ENCODE results near the gene KLK4. TPM values are rescaled to one million over a fixed set of nuclear protein-coding genes. Genes with fewer than 3 reads are reported as not detected.

The KLK4 gene
- polyA plus RNA-seq, 1 of the 3 experiments (the other 2 are of a cell fraction) = not detected

GRCh38 chr19:50890422-50891252 is 20.6 kb downstream of the KLK4 start:
- Histone ChIP-seq H3K79me2 (ENCODE audit: insufficient read depth) (no peaks in the 10 kb centered on the region), H3K9ac (no peak overlapping the region), H3K27me3 (ENCODE audit: insufficient read depth) (peaks cover 9% of the 10 kb centered on the region; the same call in 1 of the 2 replicates), H3K36me3 (replicated peaks in 1 of 2; ENCODE audit: control insufficient read depth in 1 of 2, insufficient read depth in 2 of 2, low read length in 1 of 2) (no peaks in the 10 kb centered on the region), H3F3A (replicated peaks; ENCODE audit: insufficient read depth) (no peaks in the 10 kb centered on the region), H3K4me2 (no peak overlapping the region), H3K9me2 (no peaks in the 10 kb centered on the region), H2AFZ (ENCODE audit: low read depth) (no peak overlapping the region), H4K20me1 (ENCODE audit: insufficient read depth) (no peaks in the 10 kb centered on the region), H3K27ac (ENCODE audit: low read depth in 2 of 2, low read length in 1 of 2) (no peak overlapping the region), H3K9me3 (no peaks in the 10 kb centered on the region), H3K4me1 (ENCODE audit: control insufficient read depth in 1 of 2, insufficient read depth in 2 of 2, low read depth in 1 of 2, low read length in 1 of 2) (no peaks in the 10 kb centered on the region), H3K4me3 (ENCODE audit: low read depth in 2 of 2, low read length in 1 of 2) (no peak overlapping the region)
- no peak for TF ChIP-seq POLR2AphosphoS5 (IDR thresholded peaks at IDR 0.05; ENCODE audit: low read depth, low read length)
- TF ChIP-seq GABPA (IDR thresholded peaks at IDR 0.05; ENCODE audit: low read depth) = no peak
- TF ChIP-seq RCOR1 (IDR thresholded peaks at IDR 0.05; ENCODE audit: low read length) = no peak
- TF ChIP-seq GATA2 (CRISPR knock-in tag; IDR thresholded peaks at IDR 0.05) = no peak
- TF ChIP-seq, protein P1, sequence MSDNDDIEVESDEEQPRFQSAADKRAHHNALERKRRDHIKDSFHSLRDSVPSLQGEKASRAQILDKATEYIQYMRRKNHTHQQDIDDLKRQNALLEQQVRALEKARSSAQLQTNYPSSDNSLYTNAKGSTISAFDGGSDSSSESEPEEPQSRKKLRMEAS (IDR thresholded peaks at IDR 0.05; ENCODE audit: low read depth) = no peak
- TF ChIP-seq EZH2phosphoT487 (IDR thresholded peaks at IDR 0.05; ENCODE audit: borderline replicate concordance, low read depth) = no peak
- TF ChIP-seq TAF1 (IDR thresholded peaks at IDR 0.05; ENCODE audit: borderline replicate concordance, low read depth, low read length) = no peak
- TF ChIP-seq FOXJ3 (CRISPR knock-in tag; IDR thresholded peaks at IDR 0.05) = no peak
- TF ChIP-seq SIN3A (IDR thresholded peaks at IDR 0.05; ENCODE audit: borderline replicate concordance, low read depth, low read length) = no peak
- TF ChIP-seq NFIC (IDR thresholded peaks at IDR 0.05; ENCODE audit: borderline replicate concordance) = no peak
- TF ChIP-seq, protein P2, sequence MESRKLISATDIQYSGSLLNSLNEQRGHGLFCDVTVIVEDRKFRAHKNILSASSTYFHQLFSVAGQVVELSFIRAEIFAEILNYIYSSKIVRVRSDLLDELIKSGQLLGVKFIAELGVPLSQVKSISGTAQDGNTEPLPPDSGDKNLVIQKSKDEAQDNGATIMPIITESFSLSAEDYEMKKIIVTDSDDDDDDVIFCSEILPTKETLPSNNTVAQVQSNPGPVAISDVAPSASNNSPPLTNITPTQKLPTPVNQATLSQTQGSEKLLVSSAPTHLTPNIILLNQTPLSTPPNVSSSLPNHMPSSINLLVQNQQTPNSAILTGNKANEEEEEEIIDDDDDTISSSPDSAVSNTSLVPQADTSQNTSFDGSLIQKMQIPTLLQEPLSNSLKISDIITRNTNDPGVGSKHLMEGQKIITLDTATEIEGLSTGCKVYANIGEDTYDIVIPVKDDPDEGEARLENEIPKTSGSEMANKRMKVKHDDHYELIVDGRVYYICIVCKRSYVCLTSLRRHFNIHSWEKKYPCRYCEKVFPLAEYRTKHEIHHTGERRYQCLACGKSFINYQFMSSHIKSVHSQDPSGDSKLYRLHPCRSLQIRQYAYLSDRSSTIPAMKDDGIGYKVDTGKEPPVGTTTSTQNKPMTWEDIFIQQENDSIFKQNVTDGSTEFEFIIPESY (IDR thresholded peaks at IDR 0.05; ENCODE audit: borderline replicate concordance, low read depth) = no peak
- TF ChIP-seq MXI1 (IDR thresholded peaks at IDR 0.05; ENCODE audit: low read depth, low read length) = no peak
- TF ChIP-seq TCF12 (IDR thresholded peaks at IDR 0.05) = no peak
- no peak for TF ChIP-seq MEF2A (IDR thresholded peaks at IDR 0.05; ENCODE audit: borderline replicate concordance, low read depth)
- no peak for TF ChIP-seq RAD21 (IDR thresholded peaks at IDR 0.05; ENCODE audit: low read length)
- TF ChIP-seq SMC3 (IDR thresholded peaks at IDR 0.05; ENCODE audit: low read depth, low read length) = no peak
- TF ChIP-seq ELF1 (IDR thresholded peaks at IDR 0.05) = no peak
- no peak for TF ChIP-seq NRF1 (IDR thresholded peaks at IDR 0.05; ENCODE audit: low read depth, low read length)
- ChIA-PET POLR2A (no interaction called here), CTCF (interaction anchor here (1.3 kb wide), 1 partner anchor 32 kb away, joined by 4 read pairs; no protein-coding TSS in a partner anchor)
- DNase-seq = no peak
- WGBS (ENCODE audit: low lambda C conversion rate) = 5% methylated on average over 5 of the region's 5 CpGs

All from SK-N-SH (cell line).